K562 (cell line): ENCODE measurements around the gene ENSA. TPM values are rescaled to one million over a fixed set of nuclear protein-coding genes. Genes with fewer than 3 reads are reported as not detected.

ENCODE experiments used
- BCLAF1 ChIP-seq, 2 experiments: fragments of 450-650 bp in 1 of 2; IDR thresholded peaks; 2 replicates each; pipeline ENCODE4 v1.6.1; 2011 to 2017; ENCODE audit warnings: low read depth in 2 of 2, antibody characterized with exemption in 1 of 2, borderline replicate concordance in 1 of 2, low read length in 1 of 2, mild to moderate bottlenecking in 1 of 2, mixed read lengths in 1 of 2; ENCODE audit not compliant: control insufficient read depth in 1 of 2
- FOS ChIP-seq: IDR thresholded peaks from 3 replicates; pipeline ENCODE4 v1.6.1; 2011; ENCODE audit not compliant: insufficient read length; ENCODE audit errors: extremely low read depth
- GTF2A2 ChIP-seq: IDR thresholded peaks from 2 replicates; pipeline ENCODE4 v1.6.1; 2016; ENCODE audit warnings: mild to moderate bottlenecking, missing genetic modification characterization, missing compliant biosample characterization
- HCFC1 ChIP-seq: IDR thresholded peaks from 2 replicates; pipeline ENCODE4 v1.6.1; 2012; ENCODE audit warnings: low read depth, low read length, improper control_type of control experiment
- ILK ChIP-seq: fragments of 450-650 bp; IDR thresholded peaks from 2 replicates; pipeline ENCODE4 v1.6.1; 2016; ENCODE audit warnings: missing genetic modification characterization, low read depth, mild to moderate bottlenecking, missing compliant biosample characterization, moderate library complexity, borderline replicate concordance
- NFIC ChIP-seq: fragments of 450-650 bp; IDR thresholded peaks from 2 replicates; pipeline ENCODE4 v1.6.1; 2017; ENCODE audit warnings: mild to moderate bottlenecking, inconsistent platforms
- NR2F6 ChIP-seq: fragments of 450-650 bp; formaldehyde crosslinking; IDR thresholded peaks from 2 replicates; pipeline ENCODE4 v1.4.0; 2020; ENCODE audit warnings: mild to moderate bottlenecking
- POLR2B ChIP-seq: fragments of 450-650 bp; IDR thresholded peaks from 2 replicates; pipeline ENCODE4 v1.6.1; 2018; ENCODE audit warnings: low read depth; ENCODE audit not compliant: partially characterized antibody
- POLR3A ChIP-seq: IDR thresholded peaks from 2 replicates; pipeline ENCODE4 v1.6.1; 2011; ENCODE audit warnings: borderline replicate concordance, mild to moderate bottlenecking, moderate library complexity; ENCODE audit not compliant: insufficient read length, insufficient read depth; ENCODE audit errors: extremely low read depth
- RBM17 ChIP-seq: fragments of 200-400 bp; formaldehyde crosslinking; IDR thresholded peaks from 2 replicates; pipeline ENCODE4 v1.6.1; 2017; ENCODE audit warnings: low read depth, mild to moderate bottlenecking, low read length, borderline replicate concordance
- SLC30A9 ChIP-seq: fragments of 250-450 bp; sonication (Bioruptor Pico); IDR thresholded peaks from 2 replicates; pipeline ENCODE4 v1.8.0; 2022; ENCODE audit warnings: mild to moderate bottlenecking, moderate library complexity
- ZNF518B ChIP-seq: fragments of 250-450 bp; sonication (Bioruptor Pico); IDR thresholded peaks from 2 replicates; pipeline ENCODE4 v1.5.0; 2021; ENCODE audit warnings: mild to moderate bottlenecking, moderate library complexity
- ZNF589 ChIP-seq: fragments of 200-800 bp; sonication (Bioruptor generic); IDR thresholded peaks from 2 replicates; pipeline ENCODE4 v1.6.1; 2016; ENCODE audit warnings: low read depth, missing genetic modification characterization, missing compliant biosample characterization
- ZNF764 ChIP-seq: fragments of 250-450 bp; sonication (Bioruptor Pico); IDR thresholded peaks from 2 replicates; pipeline ENCODE4 v1.4.0; 2020; ENCODE audit warnings: low read depth, mild to moderate bottlenecking, moderate library complexity
- polyA plus RNA-seq, 8 experiments: library from polyadenylated mRNA; depleted of rRNA in 4 of 8; stranded (reverse) in 5 of 8; unstranded in 3 of 8; fragments of >200 nt; fragmentation: Nextera tagmentation in 2 of 8; fragmentation: Illumina TruSeq in 1 of 8; extraction: Ambion mirVana in 2 of 8; extraction: Trizol in 1 of 8; gene quantifications; 2 replicates each; pipeline versions ENCODE4 v1.2.1 to v1.2.3, GENCODE V29; 2011 to 2014; ENCODE audit warnings: inconsistent platforms in 1 of 8, missing spikeins in 1 of 8
- total RNA-seq, 7 experiments: library from RNA; depleted of rRNA in 6 of 7; stranded (reverse); fragments of >200 nt in 6 of 7; fragmentation: Illumina TruSeq in 2 of 7; extraction: Trizol in 2 of 7; gene quantifications; 2 replicates each; pipeline versions ENCODE4 v1.2.1 to v1.2.3, GENCODE V29; 2011 to 2021; ENCODE audit warnings: low replicate concordance in 1 of 7
- TF ChIP-seq, protein P1 (sequence below), 2 experiments: fragments of 200-800 bp in 1 of 2; sonication (Bioruptor generic) in 1 of 2; sonication (generic) in 1 of 2; formaldehyde crosslinking in 1 of 2; IDR thresholded peaks in 1 of 2; conservative IDR thresholded peaks in 1 of 2; 2 replicates each; pipeline versions ENCODE4 v1.5.0 to v1.6.1; 2016 to 2020; ENCODE audit warnings: missing compliant biosample characterization in 1 of 2, missing genetic modification characterization in 1 of 2, missing genetic modification reagents in 1 of 2
- TF ChIP-seq, protein P2 (sequence below): fragments of 450-650 bp; formaldehyde crosslinking; IDR thresholded peaks from 2 replicates; pipeline ENCODE4 v1.4.0; 2020; ENCODE audit warnings: mild to moderate bottlenecking, mixed read lengths

Gene ENSA
- total and polyA plus RNA-seq, 9 of the 15 experiments (the other 6 are each of a cell fraction or from before 2014, with no cell fraction given) = 68.1 to 605 (median 188) TPM

- no peak for TF ChIP-seq SLC30A9
- TF ChIP-seq ZNF518B = no peak
- TF ChIP-seq NR2F6 (CRISPR knock-in tag) = no peak
- peak; percentile 86 for TF ChIP-seq ZNF589 (CRISPR knock-in tag)
- no peak for TF ChIP-seq RBM17
- peak; percentile 83; the same call in 1 of the 2 replicates for TF ChIP-seq GTF2A2 (tag)
- TF ChIP-seq POLR2B = peak; percentile 98
- no peak for TF ChIP-seq POLR3A
- TF ChIP-seq ILK (tag) = no peak
- peak; percentile 51 for TF ChIP-seq HCFC1
- peak; percentile 65 for TF ChIP-seq NFIC
- TF ChIP-seq, protein P1, sequence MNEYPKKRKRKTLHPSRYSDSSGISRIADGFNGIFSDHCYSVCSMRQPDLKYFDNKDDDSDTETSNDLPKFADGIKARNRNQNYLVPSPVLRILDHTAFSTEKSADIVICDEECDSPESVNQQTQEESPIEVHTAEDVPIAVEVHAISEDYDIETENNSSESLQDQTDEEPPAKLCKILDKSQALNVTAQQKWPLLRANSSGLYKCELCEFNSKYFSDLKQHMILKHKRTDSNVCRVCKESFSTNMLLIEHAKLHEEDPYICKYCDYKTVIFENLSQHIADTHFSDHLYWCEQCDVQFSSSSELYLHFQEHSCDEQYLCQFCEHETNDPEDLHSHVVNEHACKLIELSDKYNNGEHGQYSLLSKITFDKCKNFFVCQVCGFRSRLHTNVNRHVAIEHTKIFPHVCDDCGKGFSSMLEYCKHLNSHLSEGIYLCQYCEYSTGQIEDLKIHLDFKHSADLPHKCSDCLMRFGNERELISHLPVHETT (CRISPR knock-in tag; conservative IDR thresholded peaks at IDR 0.05 in 1 of 2, IDR thresholded peaks at IDR 0.05 in 1 of 2) = peak in 1 of 2 experiments; percentile 88; a peak in 2 of 4 replicates
- no peak for TF ChIP-seq FOS
- no peak for TF ChIP-seq ZNF764 (CRISPR knock-in tag)
- peak in 1 of 2 experiments; percentile 81; a peak in 1 of 4 replicates for TF ChIP-seq BCLAF1 (IDR thresholded peaks at IDR 0.05; ENCODE audit: borderline replicate concordance in 1 of 2, control insufficient read depth in 1 of 2, low read depth in 2 of 2, low read length in 1 of 2)
- TF ChIP-seq, protein P2, sequence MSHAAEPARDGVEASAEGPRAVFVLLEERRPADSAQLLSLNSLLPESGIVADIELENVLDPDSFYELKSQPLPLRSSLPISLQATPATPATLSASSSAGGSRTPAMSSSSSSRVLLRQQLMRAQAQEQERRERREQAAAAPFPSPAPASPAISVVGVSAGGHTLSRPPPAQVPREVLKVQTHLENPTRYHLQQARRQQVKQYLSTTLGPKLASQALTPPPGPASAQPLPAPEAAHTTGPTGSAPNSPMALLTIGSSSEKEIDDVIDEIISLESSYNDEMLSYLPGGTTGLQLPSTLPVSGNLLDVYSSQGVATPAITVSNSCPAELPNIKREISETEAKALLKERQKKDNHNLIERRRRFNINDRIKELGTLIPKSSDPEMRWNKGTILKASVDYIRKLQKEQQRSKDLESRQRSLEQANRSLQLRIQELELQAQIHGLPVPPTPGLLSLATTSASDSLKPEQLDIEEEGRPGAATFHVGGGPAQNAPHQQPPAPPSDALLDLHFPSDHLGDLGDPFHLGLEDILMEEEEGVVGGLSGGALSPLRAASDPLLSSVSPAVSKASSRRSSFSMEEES (CRISPR knock-in tag) = no peak
Measured at GRCh38 chr1:150579110-150579944, 50.1 kb downstream of the ENSA start, which contains the start of gene MCL1 (continued).
